T-helper 1 cell (primary cell): ENCODE data around the gene MPRIP.
A peak's percentile ranks its signal among the peaks of the same experiment; 100 is the strongest.
"Not testable (repeated sequence)": the region's sequence is repeated elsewhere in the genome, so short reads cannot be mapped to it uniquely, and the experiment has no call there.

Experiments used
- DNase-seq, 5 donors: peaks; one replicate each; pipeline ENCODE4 v3.0.0-alpha.2; 2012 to 2020

The MPRIP gene

DNA sequence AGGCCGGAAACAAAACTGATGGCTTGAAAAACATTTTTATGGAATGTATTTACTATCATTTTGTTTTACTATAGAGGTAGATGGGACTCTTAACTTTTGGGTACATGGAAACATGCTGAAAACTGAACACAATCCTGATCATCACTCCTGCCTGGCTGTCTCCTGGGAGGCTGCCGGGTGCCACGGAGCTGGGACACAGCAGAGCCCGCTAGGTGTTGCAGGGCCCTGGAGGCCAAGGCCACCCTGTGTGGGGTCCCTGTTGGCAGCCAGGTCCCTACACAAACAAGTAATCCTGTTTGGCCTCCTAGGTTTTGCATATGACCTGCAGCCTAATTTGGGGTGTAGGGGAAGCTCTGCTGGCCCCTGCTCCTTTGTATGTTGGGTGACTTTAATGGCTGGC lies 146.3 kb downstream of the MPRIP start:
- no peak for DNase-seq

DNA sequence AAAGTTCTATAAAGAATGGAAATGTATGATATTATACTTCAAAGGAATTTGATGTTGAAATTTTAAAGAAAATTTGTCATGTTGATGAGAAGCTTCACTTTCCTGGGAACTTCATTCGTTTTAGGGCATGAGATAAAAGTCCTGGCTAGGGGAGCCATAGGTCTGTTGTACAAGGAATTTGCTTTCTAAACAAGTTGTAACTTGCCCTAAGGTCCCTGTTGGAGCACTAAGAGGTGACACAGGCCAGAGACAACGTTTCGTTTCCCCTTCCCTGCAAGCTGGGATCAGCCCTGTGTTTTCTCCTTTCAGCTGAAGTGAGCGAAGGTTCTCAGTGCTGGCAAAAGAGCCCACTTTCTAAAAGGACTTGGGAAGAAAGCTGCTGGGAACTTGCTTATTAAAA lies 147.3 kb downstream of the MPRIP start:
- no peak for DNase-seq

DNA sequence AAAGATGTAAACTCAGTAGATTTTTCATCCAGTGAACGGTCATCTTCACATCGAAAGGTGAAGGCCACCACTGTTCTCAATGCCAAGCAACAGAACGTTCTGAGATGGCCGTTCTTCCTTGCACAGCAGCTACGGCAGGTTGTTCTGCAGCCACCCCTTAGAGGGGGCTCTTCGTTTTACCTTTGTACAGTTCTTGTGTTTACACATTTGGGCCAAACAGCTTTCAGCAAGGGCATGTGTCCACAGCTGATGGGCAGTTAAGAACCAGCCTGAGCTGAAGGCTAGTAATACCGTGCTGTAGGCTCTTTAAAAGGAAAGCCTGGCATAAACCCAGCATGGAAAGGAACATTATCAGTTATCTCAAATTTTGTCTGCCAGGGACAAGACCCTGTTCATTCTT lies 147.9 kb downstream of the MPRIP start:
- no peak for DNase-seq

DNA sequence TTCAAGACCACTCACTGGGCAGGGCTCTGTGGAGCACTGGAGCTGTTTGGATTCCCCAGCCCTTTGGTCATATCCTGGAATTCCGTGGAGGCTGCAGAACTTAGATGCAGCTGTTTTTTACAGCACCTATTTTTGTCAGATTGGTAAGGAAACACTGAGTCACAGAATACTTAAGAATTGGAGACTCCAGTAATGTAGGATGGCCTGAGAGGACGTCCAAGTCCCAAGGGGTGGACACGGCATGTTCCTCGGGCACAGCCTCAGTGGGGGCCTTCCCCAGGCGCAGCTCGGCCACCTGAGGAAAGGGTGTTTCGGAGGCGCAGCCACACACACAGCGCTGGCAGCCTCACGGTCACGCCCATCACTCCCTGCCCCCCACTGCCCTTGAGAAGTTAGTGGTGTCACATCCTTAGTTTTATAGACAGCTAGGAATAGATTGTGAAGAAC lies 149.1 kb downstream of the MPRIP start:
- DNase-seq, result no peak

DNA sequence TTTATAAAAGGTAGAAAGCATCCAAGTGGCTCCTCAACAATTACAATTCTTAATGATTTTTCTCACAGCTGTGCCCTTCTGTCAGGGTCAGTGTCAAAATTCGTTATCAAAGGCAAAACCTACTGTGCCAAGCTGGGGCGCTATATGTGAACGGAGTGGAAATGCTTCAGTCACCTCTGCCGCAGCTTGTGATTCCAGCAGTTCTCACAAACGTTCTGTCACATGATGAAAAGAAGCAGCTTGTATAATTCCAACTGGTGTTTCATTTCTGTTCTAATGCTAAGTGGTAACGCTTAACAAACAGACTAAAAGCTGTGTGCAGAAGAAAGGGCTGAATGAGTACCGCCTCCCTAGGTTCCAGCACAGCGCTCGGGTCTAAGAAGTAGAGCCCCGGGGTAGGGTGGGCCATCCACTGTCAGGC lies 149.7 kb downstream of the MPRIP start:
- DNase-seq, result no peak

DNA sequence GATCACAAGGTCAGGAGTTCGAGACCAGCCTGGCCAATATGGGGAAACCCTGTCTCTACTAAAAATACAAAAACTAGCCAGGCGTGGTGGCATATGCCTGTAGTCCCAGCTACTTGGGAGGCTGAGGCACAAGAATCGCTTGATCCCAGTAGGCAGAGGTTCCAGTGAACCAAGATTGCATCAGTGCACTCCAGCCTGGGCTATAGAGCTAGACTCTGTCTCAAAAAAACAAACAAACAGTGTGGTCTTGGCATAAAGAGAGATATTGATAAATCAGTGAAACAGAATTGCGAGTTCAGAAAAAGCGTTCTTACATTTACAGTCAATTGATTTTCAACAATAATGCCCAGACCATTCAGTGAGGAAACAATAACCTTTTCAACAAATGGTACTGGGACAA lies 153.2 kb downstream of the MPRIP start:
- not testable (repeated sequence) for DNase-seq

DNA sequence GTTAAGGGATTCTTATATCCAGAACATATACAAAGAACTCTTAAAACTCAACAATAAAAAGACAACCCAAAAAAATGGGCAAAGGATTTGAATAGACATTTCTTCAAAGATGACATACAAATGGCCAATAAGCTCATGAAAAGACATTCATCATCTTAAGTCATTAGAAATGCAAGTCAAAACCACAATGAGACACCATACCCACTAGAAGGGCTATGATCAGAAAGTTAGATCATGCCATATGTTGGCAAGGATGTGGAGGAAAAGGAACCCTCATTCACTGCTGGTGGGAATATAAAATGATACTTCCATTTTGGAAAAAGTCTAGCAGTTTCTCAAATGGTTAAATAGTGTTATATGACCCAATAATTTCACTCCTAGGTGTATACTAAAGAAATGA lies 154.5 kb downstream of the MPRIP start:
- DNase-seq, result no peak

DNA sequence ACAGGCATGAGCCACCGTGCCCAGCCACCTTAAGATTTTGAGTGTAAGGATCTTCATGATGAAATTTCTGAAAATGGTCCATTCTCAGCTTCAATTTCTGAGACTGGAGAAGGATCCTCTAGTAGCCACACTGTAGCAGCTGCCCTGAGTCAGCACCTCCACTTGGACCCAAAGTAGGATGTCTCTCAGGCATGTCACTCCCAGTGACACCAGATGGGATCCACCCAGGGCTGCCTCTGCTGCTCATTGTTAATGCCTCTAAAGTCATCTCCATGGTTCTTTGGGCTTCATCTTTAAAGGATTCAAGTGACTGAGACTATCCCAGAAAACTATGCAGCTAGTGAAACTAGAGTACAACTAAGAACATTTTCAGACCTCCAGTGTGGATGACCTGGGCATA lies 156.0 kb downstream of the MPRIP start:
- no peak for DNase-seq

DNA sequence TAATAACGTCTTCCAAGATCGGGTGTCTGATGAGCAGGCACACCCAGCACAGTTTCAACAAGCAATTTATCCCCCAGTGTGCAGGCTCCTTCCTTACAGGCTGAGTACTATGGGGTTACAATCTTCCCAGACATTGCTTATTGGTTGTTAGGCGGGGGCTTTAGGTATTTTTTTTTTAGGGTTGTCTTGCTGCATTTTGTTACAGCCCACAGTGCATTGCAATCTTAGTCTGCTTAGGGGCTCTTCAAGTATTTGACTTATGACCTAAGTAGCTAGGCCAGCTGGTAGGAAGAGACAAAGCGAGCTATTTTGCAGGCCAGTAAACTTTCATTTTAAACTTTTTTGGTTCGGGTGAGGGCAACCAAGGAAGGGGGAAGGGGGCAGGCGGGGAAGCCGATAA lies 158.1 kb downstream of the MPRIP start:
- DNase-seq, result no peak

DNA sequence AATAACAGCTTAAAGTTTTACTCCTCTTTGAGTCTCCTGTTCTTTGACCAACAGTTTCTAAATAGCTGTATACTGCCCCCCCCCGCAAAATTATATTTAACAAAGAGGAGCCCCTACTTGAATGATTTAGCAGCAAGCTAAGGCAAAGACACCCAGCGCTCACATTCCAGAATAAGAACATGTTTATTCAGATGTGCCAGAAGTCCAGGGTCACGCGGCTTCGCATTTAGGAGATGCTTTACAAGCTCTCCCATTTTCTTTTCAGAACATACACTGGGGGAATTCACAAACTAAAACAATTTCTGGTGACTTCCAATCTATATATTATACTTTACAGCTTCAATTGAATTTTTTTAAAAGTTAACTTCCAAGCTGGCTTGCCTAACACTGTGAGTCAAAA lies 158.6 kb downstream of the MPRIP start:
- DNase-seq, result no peak

DNA sequence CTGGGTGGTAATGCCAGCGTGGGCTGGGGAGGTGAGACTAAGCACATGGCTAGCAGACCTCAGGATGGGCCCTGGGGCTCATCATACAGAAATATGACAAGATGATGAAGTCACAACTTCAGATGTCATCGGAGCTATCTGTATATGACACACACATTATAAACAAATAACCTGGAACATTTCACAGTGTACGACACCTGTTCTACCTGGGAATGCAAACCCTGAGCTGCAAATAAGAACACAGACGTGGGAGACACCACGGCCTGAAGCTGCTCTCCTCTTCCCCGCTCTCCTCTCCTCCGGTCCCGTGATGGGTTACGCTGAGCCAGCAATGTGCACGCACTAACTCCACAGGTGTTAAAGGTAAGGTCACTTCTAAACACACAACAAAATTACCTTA lies 159.0 kb downstream of the MPRIP start:
- no peak for DNase-seq

DNA sequence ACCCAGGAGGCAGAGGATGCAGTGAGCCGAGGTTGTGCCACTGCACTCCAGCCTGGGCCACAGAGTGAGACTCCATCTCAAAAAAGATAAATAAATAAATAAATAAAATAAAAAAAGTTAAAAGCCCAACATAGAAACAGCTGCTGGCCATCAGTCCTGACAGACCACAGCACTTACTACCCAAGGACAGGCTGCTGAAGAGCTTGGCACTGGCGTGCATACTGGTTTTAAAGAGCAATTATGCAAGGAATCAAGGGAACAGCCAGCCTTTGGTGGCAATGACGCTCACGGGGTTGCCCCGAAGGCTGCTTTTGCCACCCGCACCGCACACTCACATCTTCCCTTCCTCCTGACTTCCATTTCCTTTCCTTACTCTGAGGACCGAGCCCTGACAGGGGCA lies 159.7 kb downstream of the MPRIP start:
- no peak for DNase-seq

DNA sequence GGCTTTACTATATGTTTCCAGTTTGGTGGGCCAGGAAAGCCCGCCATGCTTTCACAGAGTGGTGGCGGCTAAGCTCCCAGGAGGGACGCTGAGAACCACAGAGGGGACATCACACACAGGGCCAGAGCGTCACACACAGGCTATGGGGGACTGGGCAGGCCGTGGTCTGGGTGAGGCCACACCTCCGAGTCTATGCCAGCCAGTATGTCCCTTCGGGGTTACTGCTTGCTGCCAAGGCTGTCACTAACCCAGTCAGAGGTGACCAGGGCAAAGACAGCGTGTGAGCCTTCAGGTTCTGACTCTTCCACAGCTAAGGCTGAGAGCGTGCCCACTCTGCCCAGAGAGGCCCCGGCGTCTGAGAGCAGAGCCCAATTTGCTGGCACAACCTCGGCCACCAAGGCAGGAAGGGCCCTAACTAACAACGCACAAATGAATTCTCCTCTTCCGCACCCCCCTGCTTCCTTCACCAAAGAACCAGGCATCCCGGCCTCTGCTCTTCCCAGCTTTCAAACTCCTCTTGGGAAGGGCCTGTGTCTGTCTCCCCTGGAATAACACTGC lies 161.0 kb downstream of the MPRIP start:
- no peak for DNase-seq

DNA sequence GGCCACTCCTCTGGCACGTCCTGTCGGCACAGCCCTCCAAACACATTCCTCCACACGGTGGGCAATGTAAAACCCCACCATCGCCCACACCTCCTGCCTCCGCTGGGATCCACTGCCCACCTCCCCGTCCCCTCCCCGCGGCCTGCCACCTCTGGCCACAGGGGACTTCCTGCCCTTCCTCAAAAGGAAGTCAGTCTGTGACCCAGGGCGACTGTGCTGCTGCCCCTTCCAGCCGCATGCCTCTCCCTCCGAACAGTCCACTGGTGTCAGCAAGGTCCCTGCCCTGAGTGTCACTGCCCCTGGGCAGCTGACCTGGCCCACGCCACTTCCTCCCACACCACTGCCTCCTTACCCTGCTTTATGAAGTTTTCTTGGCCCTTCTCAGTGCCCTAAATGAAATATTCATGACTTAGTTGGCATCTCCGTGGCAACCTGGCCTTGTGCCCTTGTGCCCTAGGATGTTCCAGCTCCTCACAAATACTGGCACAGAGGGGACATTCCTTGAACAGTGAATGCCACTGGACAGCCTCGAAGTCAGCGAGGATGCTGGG lies 161.9 kb downstream of the MPRIP start:
- DNase-seq, result no peak

DNA sequence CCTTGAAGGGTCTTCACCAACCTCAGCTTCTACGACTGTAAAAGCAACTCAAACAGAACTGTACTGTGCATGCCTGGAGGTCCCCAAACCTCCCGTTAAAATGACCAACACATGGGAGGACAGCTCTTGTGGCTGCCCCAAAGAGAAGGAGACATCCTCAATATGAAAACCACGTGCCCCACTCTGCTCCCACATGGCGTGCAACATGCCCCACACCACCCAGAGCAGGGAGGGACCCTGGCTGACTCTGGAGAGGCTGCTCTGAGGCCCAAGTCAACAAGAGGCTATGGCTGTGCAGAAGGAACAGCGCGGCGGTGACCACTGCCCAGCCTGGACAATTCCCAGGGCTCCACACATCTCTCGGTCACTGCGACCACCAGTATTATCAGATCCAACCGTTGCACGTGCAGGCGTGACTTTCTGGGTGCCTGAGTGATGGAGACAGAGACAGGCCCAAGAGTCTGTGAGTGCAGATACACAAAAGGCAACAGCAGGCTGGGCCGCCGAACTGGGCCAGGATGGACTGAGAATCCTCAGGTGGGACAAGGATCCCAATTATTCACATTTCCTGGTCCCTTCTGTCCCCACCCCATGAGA lies 162.5 kb downstream of the MPRIP start:
- no peak for DNase-seq

DNA sequence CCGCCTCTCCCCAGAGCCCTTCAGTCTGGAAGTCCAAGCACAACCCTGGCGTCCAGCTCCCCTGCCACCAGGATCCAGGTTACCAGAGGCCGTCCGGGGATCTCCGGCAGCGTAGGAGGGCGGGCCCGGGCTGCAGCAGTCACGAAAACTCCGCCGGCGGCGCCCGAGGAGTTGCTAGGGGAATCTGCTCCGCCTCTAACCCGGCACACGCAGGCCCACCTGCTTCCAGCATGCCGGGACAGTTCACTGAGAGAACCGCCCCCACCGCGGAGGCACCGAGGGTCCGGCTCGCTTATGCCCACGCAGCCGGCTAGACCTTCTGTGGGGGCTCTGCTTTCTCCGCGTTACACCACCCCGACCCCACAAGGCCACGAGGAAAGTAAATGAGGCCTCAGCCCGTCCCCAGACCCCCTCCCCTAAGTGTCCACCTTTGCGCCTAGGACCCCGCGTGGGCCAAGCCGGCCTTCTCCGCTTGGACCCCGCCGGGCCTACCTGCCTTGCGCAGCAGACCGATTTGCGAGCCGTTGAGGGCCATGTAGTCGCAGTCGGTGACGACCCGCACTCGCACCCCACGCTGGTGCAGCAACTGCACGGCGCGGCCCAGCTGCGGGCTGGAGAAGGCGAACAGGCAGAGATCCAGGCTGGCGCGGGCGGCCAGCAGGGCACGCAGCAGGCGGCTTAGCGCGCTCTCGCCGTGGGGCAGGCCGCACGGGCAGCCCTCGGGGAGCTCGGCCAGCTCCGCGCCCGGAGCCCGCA lies 163.3 kb downstream of the MPRIP start:
- DNase-seq, result peak; percentile 26 to 62 (median 35)

DNA sequence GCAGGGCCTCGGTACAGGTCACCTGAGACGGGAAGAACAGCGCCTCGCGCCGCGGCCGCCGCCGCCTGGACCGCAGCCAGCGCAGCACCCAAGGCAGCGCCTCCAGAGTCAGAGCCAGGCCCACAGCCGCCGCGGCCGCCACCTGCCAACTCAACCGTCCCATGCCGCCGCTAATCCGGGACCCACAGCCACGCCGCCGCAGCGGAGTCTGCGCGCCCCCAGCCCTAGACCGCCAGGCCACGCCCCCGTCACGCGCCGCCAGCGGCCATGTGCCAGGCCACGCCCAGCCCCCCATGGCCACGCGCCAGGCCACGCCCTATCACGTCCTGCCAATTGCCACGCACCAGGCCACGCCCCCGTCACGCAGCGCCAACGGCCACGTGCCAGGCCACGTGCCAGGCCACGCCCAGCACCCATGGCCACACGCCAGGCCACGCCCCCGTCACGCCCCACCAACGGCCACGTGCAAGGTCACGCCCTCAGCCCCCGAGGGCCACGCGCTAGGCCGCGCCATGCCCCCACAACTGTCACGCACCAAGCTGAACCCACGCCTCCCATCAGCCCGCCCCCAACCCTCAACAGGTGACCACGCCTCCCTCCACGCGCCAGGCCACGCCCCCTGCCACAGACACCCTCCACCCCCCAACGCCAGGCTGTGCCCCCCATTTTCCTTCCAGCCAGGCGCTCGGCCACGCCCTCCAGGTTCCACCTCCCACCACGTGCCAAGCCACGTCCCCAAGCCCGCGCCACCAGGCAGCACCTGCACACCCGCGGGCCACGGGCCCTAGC lies 164.1 kb downstream of the MPRIP start, which contains the start of gene PLD6:
PLD6 (minus strand) TSS at position 210 of the 789 bp plus-strand sequence; CDS start at position 163, 47 bp downstream.
- DNase-seq, result peak; percentile 84 to 95 (median 92)

DNA sequence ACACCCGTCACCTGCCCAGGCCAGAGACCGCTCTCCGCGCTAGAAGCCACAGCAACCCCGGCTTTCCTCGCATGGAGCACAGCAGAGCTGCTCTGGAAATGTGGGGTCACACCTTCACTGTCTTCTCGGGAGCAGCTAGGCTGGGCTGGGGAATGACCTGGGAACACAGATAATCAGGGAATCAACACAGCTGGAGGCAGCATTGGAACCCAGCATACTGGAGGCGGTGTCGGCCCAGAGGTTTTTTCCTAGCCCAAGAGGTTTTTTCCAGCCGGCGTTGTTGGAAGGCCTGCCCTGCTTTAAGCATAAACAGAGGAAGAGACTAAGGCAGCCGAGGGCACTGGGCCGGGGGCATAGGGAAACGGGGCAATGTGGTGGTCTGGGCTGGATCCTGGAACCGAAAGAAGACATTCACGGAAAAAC lies 164.7 kb downstream of the MPRIP start:
- DNase-seq, result no peak

DNA sequence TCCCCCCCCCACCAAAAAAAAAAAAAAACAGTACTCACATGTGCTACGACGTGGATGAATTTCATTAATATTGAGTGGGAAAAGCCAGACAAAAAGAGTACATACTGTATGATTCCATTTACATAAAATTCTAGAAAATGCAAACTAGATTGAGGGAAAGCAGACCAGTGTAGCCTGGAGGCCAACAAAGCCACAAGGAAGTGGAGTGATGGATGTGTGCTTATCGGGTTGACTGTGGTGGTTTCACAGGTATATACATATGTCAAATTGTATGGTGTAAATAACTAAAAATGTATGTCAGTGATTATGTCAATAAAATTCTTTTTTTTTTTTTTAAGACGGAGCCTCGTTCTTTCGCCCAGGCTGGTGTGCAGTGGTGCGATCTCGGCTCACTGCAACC lies 165.7 kb downstream of the MPRIP start:
- no peak for DNase-seq

DNA sequence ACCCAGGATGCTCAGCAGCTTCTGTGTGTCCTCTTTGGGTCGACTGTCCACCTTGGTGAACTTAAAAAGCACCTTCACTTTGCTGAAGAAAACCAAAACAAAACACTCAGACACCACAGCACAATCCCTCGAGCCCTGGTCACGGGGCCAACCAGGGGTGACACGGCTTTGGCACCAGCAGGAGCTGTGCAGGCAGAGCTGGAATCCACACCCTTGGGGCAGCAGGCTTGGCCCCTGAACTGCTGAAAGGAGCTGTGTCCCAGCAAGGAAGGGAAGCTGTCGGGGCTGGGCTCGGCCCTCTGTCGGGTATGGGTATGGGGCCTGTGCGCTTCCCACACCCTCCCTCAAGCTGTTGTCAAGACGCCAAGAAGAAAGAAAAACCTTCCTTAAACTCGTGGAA lies 171.5 kb downstream of the MPRIP start:
- no peak for DNase-seq

DNA sequence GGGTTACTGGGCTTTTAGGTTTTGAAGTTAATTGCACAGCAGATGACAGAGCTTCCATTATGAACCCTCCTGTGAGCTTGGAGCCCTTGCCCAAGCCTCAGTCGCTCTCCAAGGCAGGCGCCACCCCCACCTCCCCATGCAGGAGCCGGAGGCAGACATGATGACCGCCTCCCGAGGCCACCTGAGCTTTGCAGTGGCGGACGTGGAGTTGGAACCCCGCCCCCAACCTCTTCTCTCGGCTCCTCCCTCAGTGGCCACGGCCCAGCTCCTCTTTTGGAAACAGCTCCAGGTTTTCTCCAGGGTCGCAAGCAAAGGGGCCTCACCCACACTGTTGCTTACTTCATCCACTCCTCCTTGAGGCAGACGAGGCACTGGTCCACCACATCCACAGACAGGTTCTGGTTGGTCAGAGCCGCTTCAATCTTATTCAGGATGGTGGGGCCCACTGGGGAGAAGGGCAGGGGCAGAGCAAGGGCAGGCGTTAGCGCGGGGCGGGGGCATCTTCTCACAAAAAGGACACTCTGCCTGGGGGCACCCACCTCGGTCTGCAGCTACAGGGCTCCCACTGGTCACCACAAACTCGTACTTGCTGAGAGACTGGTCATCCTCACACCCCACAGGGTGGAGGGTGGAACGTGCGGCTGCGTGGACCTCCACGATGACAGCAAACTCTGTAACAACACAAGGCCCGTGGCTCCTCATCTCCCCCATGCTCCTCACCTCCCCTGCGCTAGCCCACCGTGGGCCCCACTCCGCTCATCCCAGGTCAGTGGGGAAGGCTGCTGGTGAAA lies 172.6 kb downstream of the MPRIP start:
- DNase-seq, result no peak

DNA sequence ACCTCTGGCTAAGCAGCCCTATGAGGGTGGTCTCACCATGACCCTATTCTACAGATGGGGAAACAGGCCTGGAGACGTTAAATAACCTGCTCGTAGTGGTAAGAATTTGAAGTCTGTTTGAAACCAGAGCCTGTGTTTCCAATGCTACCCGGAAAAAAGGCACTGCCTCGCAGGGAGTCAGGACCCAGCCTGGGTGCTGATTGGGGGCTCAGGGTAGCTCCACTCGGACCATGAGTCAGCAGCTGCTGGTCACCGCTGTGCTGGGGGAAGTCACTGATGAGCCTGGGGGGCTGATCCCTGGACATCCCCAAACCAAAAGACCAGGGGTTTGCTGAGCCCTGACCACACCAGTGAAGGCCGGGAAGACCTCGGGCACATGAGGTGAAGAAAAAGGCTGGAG lies 173.3 kb downstream of the MPRIP start:
- DNase-seq, result no peak
